Nephron progenitor cell (in vitro differentiated cells): ENCODE results near the gene RPS6KL1.

Experiments
- DNase-seq: peaks from one replicate; pipeline ENCODE4 v3.0.0; 2021
- H3K27ac Mint-ChIP-seq: 2 replicates; pipeline ENCODE4 v1.8.0; 2021; ENCODE audit warnings: mild to moderate bottlenecking, moderate library complexity, mixed read lengths
- H3K27me3 Mint-ChIP-seq: 2 replicates; pipeline ENCODE4 v1.8.0; 2021; ENCODE audit warnings: mild to moderate bottlenecking, low read depth, mixed read lengths; ENCODE audit not compliant: poor library complexity
- H3K36me3 Mint-ChIP-seq: 2 replicates; pipeline ENCODE4 v1.8.0; 2021; ENCODE audit warnings: low read depth, mixed read lengths
- H3K4me1 Mint-ChIP-seq: 2 replicates; pipeline ENCODE4 v1.8.0; 2021; ENCODE audit warnings: mixed read lengths
- H3K4me3 Mint-ChIP-seq: 2 replicates; pipeline ENCODE4 v1.8.0; 2021; ENCODE audit warnings: mild to moderate bottlenecking, moderate library complexity, mixed read lengths
- H3K9me3 Mint-ChIP-seq: 2 replicates; pipeline ENCODE4 v1.8.0; 2021; ENCODE audit warnings: mild to moderate bottlenecking, moderate library complexity, mixed read lengths
- TF ChIP-seq, protein P1 (sequence below): fragments of 200-600 bp; sonication (generic); IDR thresholded peaks from 2 replicates; pipeline ENCODE4 v1.5.0; 2021; ENCODE audit warnings: antibody characterized with exemption

Gene RPS6KL1

DNA sequence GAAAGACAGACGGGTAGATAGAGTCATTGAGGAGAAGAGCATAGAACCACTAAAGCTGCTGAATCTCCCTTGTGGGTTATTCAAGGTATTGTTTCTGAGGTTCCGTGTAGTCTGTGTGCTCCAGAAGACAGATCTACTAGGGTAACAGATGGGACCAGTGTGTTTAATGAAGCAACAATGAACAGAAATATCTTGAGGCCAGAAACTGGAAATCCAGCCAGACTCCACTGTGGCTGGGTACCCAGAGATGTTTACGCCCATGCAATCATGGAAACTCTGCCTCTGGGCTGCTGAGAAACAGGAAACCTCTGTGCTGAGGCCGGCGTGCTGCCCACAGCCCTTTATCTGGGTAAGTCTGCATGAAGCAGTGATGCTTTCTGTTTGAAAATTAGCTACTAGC is 55.4 kb downstream of the RPS6KL1 start:
- peaks cover 26% of the 10 kb centered on the region for H3K27me3 Mint-ChIP-seq
- no peaks in the 10 kb centered on the region for H3K9me3 Mint-ChIP-seq
- H3K4me1 Mint-ChIP-seq = no peaks in the 10 kb centered on the region
- no peak overlapping the region for H3K27ac Mint-ChIP-seq
- TF ChIP-seq, protein P1, sequence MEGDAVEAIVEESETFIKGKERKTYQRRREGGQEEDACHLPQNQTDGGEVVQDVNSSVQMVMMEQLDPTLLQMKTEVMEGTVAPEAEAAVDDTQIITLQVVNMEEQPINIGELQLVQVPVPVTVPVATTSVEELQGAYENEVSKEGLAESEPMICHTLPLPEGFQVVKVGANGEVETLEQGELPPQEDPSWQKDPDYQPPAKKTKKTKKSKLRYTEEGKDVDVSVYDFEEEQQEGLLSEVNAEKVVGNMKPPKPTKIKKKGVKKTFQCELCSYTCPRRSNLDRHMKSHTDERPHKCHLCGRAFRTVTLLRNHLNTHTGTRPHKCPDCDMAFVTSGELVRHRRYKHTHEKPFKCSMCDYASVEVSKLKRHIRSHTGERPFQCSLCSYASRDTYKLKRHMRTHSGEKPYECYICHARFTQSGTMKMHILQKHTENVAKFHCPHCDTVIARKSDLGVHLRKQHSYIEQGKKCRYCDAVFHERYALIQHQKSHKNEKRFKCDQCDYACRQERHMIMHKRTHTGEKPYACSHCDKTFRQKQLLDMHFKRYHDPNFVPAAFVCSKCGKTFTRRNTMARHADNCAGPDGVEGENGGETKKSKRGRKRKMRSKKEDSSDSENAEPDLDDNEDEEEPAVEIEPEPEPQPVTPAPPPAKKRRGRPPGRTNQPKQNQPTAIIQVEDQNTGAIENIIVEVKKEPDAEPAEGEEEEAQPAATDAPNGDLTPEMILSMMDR = no peak
- DNase-seq = no peak
- H3K36me3 Mint-ChIP-seq = no peaks in the 10 kb centered on the region
- no peak overlapping the region for H3K4me3 Mint-ChIP-seq

DNA sequence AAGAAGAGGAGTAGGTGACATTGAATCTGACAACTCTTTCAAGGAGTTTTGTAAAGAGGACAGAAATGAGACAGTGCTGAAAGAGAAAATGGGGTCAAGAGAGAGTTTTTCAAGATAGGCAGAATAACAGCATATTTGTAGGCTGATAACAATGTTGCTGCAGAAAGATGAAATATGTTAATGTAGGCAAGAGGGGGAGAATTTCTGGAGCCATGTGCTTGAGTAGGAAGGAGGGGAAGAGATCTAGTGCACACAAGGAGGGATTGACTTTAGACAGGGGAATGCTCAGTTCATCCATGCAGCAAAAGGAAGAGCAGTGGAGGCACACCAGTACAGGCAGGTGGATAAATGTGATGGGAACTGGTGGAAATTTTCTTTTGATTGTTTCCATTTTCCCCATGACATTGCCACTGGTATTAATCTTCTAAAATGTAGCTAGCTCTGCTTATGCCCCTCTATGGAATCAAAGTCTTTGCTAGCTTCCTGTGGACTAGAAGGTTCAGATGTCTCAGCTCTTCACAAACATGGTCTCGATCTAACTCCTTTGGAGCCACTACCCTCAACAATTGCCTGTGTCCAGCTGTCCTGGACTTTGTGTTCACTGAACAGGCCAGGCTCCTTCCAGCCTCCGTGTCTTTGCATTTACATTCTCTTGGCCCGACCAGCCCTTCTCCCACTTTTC is 56.2 kb downstream of the RPS6KL1 start:
- Mint-ChIP-seq H3K4me3 (no peak overlapping the region), H3K36me3 (no peaks in the 10 kb centered on the region), H3K9me3 (no peaks in the 10 kb centered on the region), H3K27ac (no peak overlapping the region), H3K4me1 (no peaks in the 10 kb centered on the region), H3K27me3 (peaks cover 22% of the 10 kb centered on the region)
- TF ChIP-seq, protein P1 = no peak
- DNase-seq = no peak

DNA sequence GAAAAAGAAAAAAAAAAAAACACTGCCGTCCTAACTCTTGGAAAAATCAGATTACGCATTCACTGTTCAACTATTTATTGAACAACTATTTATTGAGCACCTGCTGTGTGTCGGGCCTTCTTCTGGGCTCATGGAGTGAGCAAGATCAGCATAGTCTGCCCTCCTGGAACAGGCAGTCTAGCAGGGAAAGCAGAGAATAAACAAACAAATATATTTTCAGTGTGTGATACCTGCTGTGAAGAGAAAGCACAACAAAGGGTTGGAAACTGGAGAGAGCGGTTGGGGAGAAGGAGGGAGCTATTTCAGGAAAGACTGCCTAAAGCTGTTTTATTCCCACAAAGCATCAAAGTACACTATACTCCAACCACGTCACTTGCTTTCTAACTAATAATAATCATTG is 57.9 kb downstream of the RPS6KL1 start:
- H3K27me3 Mint-ChIP-seq = peaks cover 13% of the 10 kb centered on the region
- no peak for DNase-seq
- H3K4me3 Mint-ChIP-seq = no peak overlapping the region
- TF ChIP-seq, protein P1 = no peak
- H3K36me3 Mint-ChIP-seq = no peaks in the 10 kb centered on the region
- no peaks in the 10 kb centered on the region for H3K9me3 Mint-ChIP-seq
- H3K4me1 Mint-ChIP-seq = no peaks in the 10 kb centered on the region
- H3K27ac Mint-ChIP-seq = no peak overlapping the region

DNA sequence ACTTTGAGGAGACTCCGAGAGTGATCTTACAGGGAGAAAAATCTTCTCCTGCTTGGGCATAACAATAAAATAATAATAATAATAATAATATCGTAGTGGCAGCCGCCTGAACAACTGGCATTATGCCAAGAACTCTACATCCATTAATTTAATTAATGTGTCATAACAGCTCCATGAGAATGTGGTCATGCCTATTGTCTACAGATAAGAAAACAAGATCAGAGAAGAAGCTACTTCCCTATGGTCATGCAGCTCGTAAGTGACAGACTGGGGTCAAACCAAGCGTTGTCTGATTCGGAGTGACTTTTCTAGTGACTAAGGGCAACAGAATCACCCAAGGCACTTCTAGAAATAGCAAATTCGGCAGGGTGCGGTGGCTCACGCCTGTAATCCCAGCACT is 58.9 kb downstream of the RPS6KL1 start:
- TF ChIP-seq, protein P1 = no peak
- no peak overlapping the region for H3K27ac Mint-ChIP-seq
- no peaks in the 10 kb centered on the region for H3K36me3 Mint-ChIP-seq
- DNase-seq = no peak
- H3K4me3 Mint-ChIP-seq = no peak overlapping the region
- no peaks in the 10 kb centered on the region for H3K9me3 Mint-ChIP-seq
- peaks cover 13% of the 10 kb centered on the region for H3K27me3 Mint-ChIP-seq
- no peaks in the 10 kb centered on the region for H3K4me1 Mint-ChIP-seq

DNA sequence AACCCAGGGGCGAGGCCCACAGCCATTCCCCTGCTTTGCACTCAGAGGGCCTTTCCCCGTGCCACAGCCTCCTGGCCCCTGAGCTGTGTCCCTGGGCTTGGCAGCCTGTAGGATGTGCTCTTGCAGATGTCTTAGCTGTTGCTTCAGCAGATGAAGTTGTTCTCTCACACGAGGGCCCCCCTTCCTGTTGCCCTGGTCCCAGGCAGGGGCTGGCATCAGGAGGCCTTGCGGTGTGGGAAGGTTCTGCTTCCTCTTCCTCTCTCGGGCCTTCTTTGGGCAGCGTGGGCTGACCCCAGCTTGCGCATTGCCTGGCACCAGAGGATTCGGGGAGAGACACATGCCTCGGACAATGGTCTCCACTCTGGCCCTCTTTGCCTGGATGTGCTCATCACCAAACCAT is 59.8 kb downstream of the RPS6KL1 start:
- Mint-ChIP-seq H3K27me3 (peaks cover 8% of the 10 kb centered on the region), H3K4me1 (no peaks in the 10 kb centered on the region), H3K9me3 (no peaks in the 10 kb centered on the region), H3K36me3 (no peaks in the 10 kb centered on the region), H3K4me3 (no peak overlapping the region), H3K27ac (no peak overlapping the region)
- no peak for DNase-seq
- TF ChIP-seq, protein P1 = no peak

DNA sequence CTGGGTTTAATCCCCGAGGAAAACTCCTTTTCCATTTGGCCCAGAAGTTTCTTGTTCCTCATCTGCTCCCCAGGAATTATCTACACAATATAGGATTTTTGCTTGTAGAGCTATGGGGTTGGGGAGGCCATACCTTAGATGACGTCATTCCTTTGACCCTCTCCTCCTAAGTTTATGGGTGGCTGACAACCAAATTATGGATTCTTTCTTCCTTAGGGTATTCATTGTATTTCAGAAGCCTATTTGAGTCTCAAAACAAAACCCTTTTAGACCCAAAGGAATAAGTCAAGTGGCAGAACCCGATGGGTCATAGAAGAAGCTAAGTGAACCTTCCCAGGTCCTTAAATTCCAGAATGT is 61.3 kb downstream of the RPS6KL1 start:
- Mint-ChIP-seq H3K27me3 (peaks cover 2% of the 10 kb centered on the region), H3K27ac (no peak overlapping the region), H3K4me3 (no peak overlapping the region), H3K36me3 (no peaks in the 10 kb centered on the region), H3K4me1 (no peaks in the 10 kb centered on the region), H3K9me3 (no peaks in the 10 kb centered on the region)
- DNase-seq = no peak
- TF ChIP-seq, protein P1 = no peak
